GM19193 (cell line): Measurements from ENCODE around the gene ATP1A3.

Experiments used
- POLR2A ChIP-seq: IDR thresholded peaks from 4 replicates; pipeline ENCODE4 v1.6.1; 2011; ENCODE audit not compliant: insufficient read depth, insufficient read length; ENCODE audit errors: extremely low read depth

The ATP1A3 gene

DNA sequence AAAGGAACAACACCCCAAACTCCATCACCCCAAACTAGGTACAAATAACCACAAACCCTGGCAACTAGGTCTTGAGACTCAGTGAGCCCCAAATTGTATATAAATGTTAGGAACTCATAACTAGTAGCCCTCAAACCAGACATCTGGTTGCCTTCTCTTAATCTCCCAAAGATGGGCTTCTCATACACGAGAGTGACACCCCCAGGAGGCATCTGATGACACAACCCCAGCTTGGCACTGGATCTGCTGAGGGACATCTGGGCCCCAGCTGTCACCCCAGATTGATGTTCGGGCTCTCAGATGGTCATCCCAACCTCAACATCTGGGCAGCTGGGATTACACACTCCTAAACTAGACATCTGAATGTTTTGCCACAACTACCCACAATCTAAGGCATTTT lies 49.7 kb downstream of the ATP1A3 start:
- no peak for TF ChIP-seq POLR2A

- TF ChIP-seq POLR2A, result no peak
Observed at GRCh38 chr19:41941410-41942202, 52.4 kb downstream of the ATP1A3 start.

- TF ChIP-seq POLR2A, result no peak
Observed at GRCh38 chr19:41940731-41941409, 53.2 kb downstream of the ATP1A3 start.

DNA sequence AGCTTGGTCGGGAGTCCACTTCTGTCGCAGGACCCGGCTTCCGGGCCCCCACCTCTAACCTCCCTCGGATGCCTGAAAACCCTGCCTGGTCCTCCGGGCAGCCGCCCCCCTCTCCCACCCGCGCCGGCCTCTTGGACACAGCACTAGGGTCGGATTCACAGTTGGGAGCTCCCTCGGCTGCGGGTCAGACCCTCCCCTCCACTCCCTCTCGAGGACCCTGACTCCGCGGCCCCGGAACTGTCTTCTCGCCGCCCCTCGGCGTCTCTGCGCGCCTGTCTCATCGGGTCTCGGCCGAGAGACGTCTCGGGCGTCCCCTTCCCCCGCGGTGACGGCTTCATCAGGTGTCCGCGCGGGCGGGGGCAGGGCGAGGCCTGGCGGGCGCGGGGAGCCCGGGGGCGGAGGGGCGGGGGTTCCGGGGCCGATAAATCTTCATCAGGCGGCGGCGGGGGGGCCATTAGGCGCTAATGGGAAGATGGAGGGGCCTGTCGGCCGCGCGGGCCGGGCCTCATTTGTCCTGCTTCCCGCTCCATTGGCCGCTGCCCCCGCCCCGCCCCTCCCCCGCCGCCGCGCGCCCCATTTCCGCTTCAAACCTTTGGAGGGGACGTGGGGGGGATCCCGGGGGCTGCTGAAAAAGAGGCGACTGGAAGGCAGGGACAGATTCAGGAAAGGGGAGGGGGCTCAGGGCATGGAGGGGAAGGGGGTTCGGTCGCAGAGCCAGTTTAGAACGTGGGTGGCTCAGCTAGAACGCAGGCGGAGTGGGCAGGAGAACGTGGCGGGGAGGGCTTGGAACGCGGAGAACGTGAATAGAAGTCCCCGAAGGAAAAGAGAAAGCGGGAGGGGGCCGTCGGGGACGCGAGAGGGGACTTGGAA lies 53.9 kb downstream of the ATP1A3 start:
- no peak for TF ChIP-seq POLR2A

GRCh38 chr19:41937525-41938468 lies 56.2 kb downstream of the ATP1A3 start:
- no peak for TF ChIP-seq POLR2A

GRCh38 chr19:41936961-41937360 lies 57.1 kb downstream of the ATP1A3 start:
- no peak for TF ChIP-seq POLR2A

DNA sequence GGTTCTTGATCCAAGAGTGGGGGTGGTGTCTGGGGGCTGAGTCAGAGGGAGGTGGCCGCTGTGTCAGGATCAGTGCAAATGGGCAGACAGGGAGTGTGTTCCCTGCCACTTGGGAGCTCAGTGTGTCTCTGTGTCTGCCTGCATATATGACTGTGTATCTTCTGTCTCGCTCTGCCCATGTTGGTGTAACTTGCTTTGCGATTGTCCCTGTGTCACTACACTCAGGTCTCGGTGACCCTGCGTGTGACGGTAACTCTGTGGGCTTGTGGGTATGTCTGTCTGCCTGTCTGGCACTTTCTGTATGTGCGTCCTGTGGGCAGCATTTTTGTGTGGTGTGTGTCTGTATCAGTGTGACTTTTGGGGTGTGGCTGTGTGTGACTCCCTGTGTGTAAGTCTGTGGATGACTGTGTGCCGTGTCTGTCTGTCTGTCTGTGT lies 57.6 kb downstream of the ATP1A3 start:
- no peak for TF ChIP-seq POLR2A

- no peak for TF ChIP-seq POLR2A
Observed at GRCh38 chr19:41935760-41936415, 58.1 kb downstream of the ATP1A3 start.

DNA sequence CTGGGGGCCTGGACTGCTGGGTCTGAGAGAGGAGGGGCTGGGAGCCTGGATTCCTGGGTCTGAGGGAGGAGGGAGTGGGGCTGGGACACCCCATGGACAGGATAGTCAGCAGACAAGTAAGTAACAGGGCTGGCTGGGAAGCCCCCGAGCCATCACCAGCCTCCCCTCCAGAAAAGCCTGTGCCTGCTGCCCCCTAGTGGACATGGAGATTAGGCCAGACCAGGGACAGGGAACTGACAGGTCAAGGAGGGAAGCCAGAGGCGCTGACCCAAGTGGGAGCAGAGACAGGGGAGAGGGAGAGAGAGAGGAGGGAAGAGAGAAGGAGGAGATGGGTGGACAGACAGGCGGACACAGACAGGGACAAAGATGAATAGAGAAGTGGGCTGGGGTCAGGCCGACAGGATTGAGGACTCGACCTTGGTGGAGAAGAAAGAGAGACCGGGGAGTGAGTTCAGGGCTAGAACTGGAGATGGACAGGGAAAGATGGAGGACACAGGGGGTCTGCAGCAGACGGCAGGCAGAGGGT lies 59.1 kb downstream of the ATP1A3 start:
- no peak for TF ChIP-seq POLR2A

GRCh38 chr19:41933693-41934426 lies 60.2 kb downstream of the ATP1A3 start:
- no peak for TF ChIP-seq POLR2A

- no peak for TF ChIP-seq POLR2A
Observed at GRCh38 chr19:41932720-41933332, 61.2 kb downstream of the ATP1A3 start.

DNA sequence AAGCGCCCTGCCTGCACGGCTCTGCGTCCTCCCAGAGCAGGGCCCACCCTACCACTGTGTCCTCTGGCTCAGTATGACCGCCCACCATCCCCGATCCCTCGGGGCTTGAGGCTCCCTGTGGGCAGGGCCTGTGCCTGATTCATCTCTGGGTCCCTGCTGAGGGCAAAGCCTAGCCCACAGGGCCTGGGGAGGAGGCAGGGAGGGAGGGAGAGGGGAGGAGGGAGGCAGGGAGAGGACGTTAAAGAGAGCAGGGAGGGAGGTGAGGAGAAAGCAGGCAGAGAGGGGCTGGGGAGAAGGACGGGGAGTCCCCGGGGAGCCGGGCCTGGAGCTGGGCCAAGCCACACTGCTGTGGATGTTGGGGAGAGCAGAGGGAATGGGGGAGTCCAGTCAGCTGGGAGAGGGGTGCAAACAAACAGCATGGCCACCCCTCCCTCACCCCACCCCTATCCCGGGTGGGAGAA lies 61.7 kb downstream of the ATP1A3 start:
- TF ChIP-seq POLR2A, result no peak

DNA sequence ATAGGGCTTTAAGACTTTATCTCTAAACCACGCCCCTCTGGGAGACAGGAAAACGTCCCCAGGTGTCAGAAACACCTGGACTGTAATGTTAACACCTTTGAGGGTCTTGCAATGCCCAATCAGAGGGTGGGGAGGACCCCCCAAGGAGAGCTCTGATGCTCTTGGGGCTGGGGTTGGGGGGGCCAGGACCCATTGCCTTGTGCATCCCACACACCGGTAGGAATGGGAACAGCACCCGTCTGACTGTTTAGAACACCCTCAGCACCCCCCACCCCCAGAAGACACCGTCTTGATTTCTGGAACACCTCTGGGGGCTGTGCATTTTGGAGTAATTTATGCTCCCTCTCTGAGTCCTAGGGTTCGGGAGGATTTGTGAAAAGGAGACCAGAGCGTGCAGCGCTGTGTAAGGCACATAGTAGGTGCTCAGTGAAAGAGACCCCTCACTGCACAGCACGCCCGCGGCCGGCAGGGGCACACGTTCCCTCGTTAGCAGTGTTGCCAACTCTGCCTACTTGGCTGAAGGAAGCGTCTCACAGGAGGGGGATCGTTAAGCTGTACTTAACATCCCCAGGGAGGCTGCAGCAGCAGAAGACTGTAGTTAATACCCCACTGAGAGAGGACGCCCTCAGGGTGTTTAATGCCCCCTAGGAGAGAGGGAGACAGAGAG lies 63.0 kb downstream of the ATP1A3 start:
- no peak for TF ChIP-seq POLR2A
